GM23338 (cell line): ENCODE measurements around the gene OR4F15. TPM values are rescaled to one million over a fixed set of nuclear protein-coding genes. Genes with fewer than 3 reads are reported as not detected.

ENCODE experiments used
- ATAC-seq: fragments of 200-7000 bp; cut with Tn5 transposase; 3 replicates; pipeline ENCODE4 v1.9.1; 2020
- DNase-seq: peaks from one replicate; pipeline ENCODE4 v3.0.0-alpha.2; 2015; ENCODE audit warnings: low spot score
- H2AFZ ChIP-seq: fragments of 200-600 bp; sonication (generic); 2 replicates; pipeline ENCODE4 v1.8.0; 2016; ENCODE audit warnings: antibody characterized with exemption, mild to moderate bottlenecking, moderate library complexity
- H3F3A ChIP-seq: fragments of 200-600 bp; sonication (generic); replicated peaks from 2 replicates; pipeline ENCODE4 v1.8.0; 2017; ENCODE audit warnings: antibody characterized with exemption, mixed run types, low read depth
- H3K27ac ChIP-seq: fragments of 200-600 bp; sonication (generic); 2 replicates; pipeline ENCODE4 v1.6.1; 2016; ENCODE audit warnings: low read depth
- H3K27me3 ChIP-seq: fragments of 200-600 bp; sonication (generic); 2 replicates; pipeline ENCODE4 v1.8.0; 2016; ENCODE audit warnings: mild to moderate bottlenecking, mixed run types, moderate library complexity; ENCODE audit not compliant: insufficient read depth
- H3K36me3 ChIP-seq: fragments of 200-600 bp; sonication (generic); 2 replicates; pipeline ENCODE4 v1.8.0; 2016; ENCODE audit warnings: mild to moderate bottlenecking; ENCODE audit not compliant: insufficient read depth
- H3K4me1 ChIP-seq: fragments of 200-600 bp; sonication (generic); 2 replicates; pipeline ENCODE4 v1.8.0; 2016; ENCODE audit warnings: mild to moderate bottlenecking, moderate library complexity; ENCODE audit not compliant: insufficient read depth
- H3K4me2 ChIP-seq: fragments of 200-600 bp; sonication (generic); 2 replicates; pipeline ENCODE4 v1.7.1; 2017; ENCODE audit warnings: mixed run types
- H3K4me3 ChIP-seq: fragments of 200-600 bp; sonication (generic); 2 replicates; pipeline ENCODE4 v1.6.1; 2016; ENCODE audit warnings: mixed run types
- H3K79me2 ChIP-seq: fragments of 200-600 bp; sonication (generic); replicated peaks from 2 replicates; pipeline ENCODE4 v1.8.0; 2017; ENCODE audit warnings: mild to moderate bottlenecking; ENCODE audit not compliant: insufficient read depth
- H3K9me2 ChIP-seq: fragments of 200-600 bp; sonication (generic); 2 replicates; pipeline ENCODE4 v1.8.0; 2017; ENCODE audit not compliant: insufficient read depth
- H4K20me1 ChIP-seq: fragments of 200-600 bp; sonication (generic); replicated peaks from 2 replicates; pipeline ENCODE4 v1.8.0; 2017; ENCODE audit warnings: mild to moderate bottlenecking; ENCODE audit not compliant: insufficient read depth
- H3K27ac Mint-ChIP-seq: 2 replicates; pipeline ENCODE4 v1.8.0; 2020; ENCODE audit warnings: inconsistent platforms, mild to moderate bottlenecking, moderate library complexity, mixed read lengths
- H3K27me3 Mint-ChIP-seq: 3 replicates; pipeline ENCODE4 v1.8.0; 2022; ENCODE audit warnings: low read depth, mild to moderate bottlenecking, moderate library complexity, mixed read lengths, inconsistent platforms; ENCODE audit not compliant: insufficient read depth, poor library complexity
- H3K36me3 Mint-ChIP-seq: 3 replicates; pipeline ENCODE4 v1.8.0; 2021; ENCODE audit warnings: low read depth, mild to moderate bottlenecking, inconsistent platforms, moderate library complexity, mixed read lengths
- H3K4me1 Mint-ChIP-seq: 3 replicates; pipeline ENCODE4 v1.8.0; 2020; ENCODE audit warnings: mild to moderate bottlenecking, inconsistent platforms, mixed read lengths
- H3K4me3 Mint-ChIP-seq: 3 replicates; pipeline ENCODE4 v1.8.0; 2021; ENCODE audit warnings: moderate library complexity, mild to moderate bottlenecking, inconsistent platforms, mixed read lengths
- H3K9me3 Mint-ChIP-seq: 3 replicates; pipeline ENCODE4 v1.8.0; 2020; ENCODE audit warnings: moderate library complexity, mild to moderate bottlenecking, inconsistent platforms, mixed read lengths
- CREB1 ChIP-seq: fragments of 250-450 bp; sonication (Bioruptor Pico); IDR thresholded peaks from 2 replicates; pipeline ENCODE4 v1.5.0; 2020; ENCODE audit warnings: low read depth, mild to moderate bottlenecking, moderate library complexity
- ETS1 ChIP-seq: IDR thresholded peaks from 2 replicates; pipeline ENCODE4 v1.6.1; 2016; ENCODE audit warnings: antibody characterized with exemption
- EZH2phosphoT487 ChIP-seq: fragments of 200-600 bp; sonication (generic); IDR thresholded peaks from one replicate; pipeline ENCODE4 v1.8.1; 2018; ENCODE audit warnings: antibody characterized with exemption; ENCODE audit not compliant: unreplicated experiment
- JUNB ChIP-seq: IDR thresholded peaks from one replicate; pipeline ENCODE4 v1.6.1; 2016; ENCODE audit warnings: antibody characterized with exemption; ENCODE audit not compliant: unreplicated experiment
- NANOG ChIP-seq: IDR thresholded peaks from 2 replicates; pipeline ENCODE4 v1.6.1; 2016; ENCODE audit warnings: antibody characterized with exemption, borderline replicate concordance
- POLR2AphosphoS5 ChIP-seq: IDR thresholded peaks from 2 replicates; pipeline ENCODE4 v1.6.1; 2016; ENCODE audit warnings: antibody characterized with exemption, low read depth
- STAT1 ChIP-seq: IDR thresholded peaks from one replicate; pipeline ENCODE4 v1.6.1; 2016; ENCODE audit warnings: antibody characterized with exemption; ENCODE audit not compliant: unreplicated experiment
- ZNF114 ChIP-seq: fragments of 250-450 bp; sonication (Bioruptor Pico); IDR thresholded peaks from 2 replicates; pipeline ENCODE4 v1.5.0; 2020; ENCODE audit warnings: mild to moderate bottlenecking, moderate library complexity
- ZNF331 ChIP-seq: fragments of 250-450 bp; sonication (Bioruptor Pico); IDR thresholded peaks from 2 replicates; pipeline ENCODE4 v1.5.0; 2020; ENCODE audit warnings: low read depth, mild to moderate bottlenecking, moderate library complexity
- polyA plus RNA-seq: library from polyadenylated mRNA; unstranded; fragments of >200 nt; fragmentation: Nextera tagmentation; extraction: Ambion mirVana; gene quantifications from 2 replicates; pipeline ENCODE4 v1.2.1, GENCODE V29; 2016
- total RNA-seq: library from RNA; depleted of rRNA; stranded (reverse); fragments of >200 nt; shearing (Covaris generic); gene quantifications from 2 replicates; pipeline ENCODE4 v1.2.3, GENCODE V29; 2014
- TF ChIP-seq, protein P1 (sequence below): fragments of 250-450 bp; sonication (Bioruptor Pico); IDR thresholded peaks from 2 replicates; pipeline ENCODE4 v1.5.0; 2020; ENCODE audit warnings: mild to moderate bottlenecking, moderate library complexity
- TF ChIP-seq, protein P2 (sequence below): IDR thresholded peaks from one replicate; pipeline ENCODE4 v1.6.1; 2018; ENCODE audit warnings: antibody characterized with exemption; ENCODE audit not compliant: unreplicated experiment

Gene OR4F15
- total and polyA plus RNA-seq, 2 experiments from 2014 or later = not detected

- Mint-ChIP-seq H3K4me1 (no peaks in the 10 kb centered on the region), H3K9me3 (no peaks in the 10 kb centered on the region), H3K27me3 (no peaks in the 10 kb centered on the region), H3K36me3 (no peaks in the 10 kb centered on the region), H3K4me3 (no peak overlapping the region), H3K27ac (no peak overlapping the region)
- Histone ChIP-seq H2AFZ (no peak overlapping the region), H3K4me3 (no peak overlapping the region), H3K9me2 (no peaks in the 10 kb centered on the region), H3K4me2 (no peak overlapping the region), H3K4me1 (no peaks in the 10 kb centered on the region), H3K79me2 (no peaks in the 10 kb centered on the region), H3K36me3 (no peaks in the 10 kb centered on the region), H4K20me1 (no peaks in the 10 kb centered on the region), H3K27ac (no peak overlapping the region), H3K27me3 (no peaks in the 10 kb centered on the region), H3F3A (no peaks in the 10 kb centered on the region)
- ATAC-seq (no peak), DNase-seq (no peak)
- no peak for TF ChIP-seq JUNB
- no peak for TF ChIP-seq STAT1
Measured at GRCh38 chr15:101795455-101795854, 16.5 kb upstream of the OR4F15 start.

- H3K27ac Mint-ChIP-seq = no peak overlapping the region
- H3K27me3 ChIP-seq = no peaks in the 10 kb centered on the region
- H3K4me3 ChIP-seq = no peak overlapping the region
- no peaks in the 10 kb centered on the region for H3K9me2 ChIP-seq
- H3F3A ChIP-seq = no peaks in the 10 kb centered on the region
- H3K4me2 ChIP-seq = no peak overlapping the region
- H3K79me2 ChIP-seq = no peaks in the 10 kb centered on the region
- no peaks in the 10 kb centered on the region for H4K20me1 ChIP-seq
- DNase-seq = no peak
- no peaks in the 10 kb centered on the region for H3K9me3 Mint-ChIP-seq
- H3K36me3 ChIP-seq = no peaks in the 10 kb centered on the region
- H3K4me1 ChIP-seq = no peaks in the 10 kb centered on the region
- H3K27ac ChIP-seq = no peak overlapping the region
- H3K36me3 Mint-ChIP-seq = no peaks in the 10 kb centered on the region
- no peaks in the 10 kb centered on the region for H3K4me1 Mint-ChIP-seq
- H3K4me3 Mint-ChIP-seq = no peak overlapping the region
- no peak overlapping the region for H2AFZ ChIP-seq
- H3K27me3 Mint-ChIP-seq = no peaks in the 10 kb centered on the region
- ATAC-seq = no peak
- TF ChIP-seq, protein P1, sequence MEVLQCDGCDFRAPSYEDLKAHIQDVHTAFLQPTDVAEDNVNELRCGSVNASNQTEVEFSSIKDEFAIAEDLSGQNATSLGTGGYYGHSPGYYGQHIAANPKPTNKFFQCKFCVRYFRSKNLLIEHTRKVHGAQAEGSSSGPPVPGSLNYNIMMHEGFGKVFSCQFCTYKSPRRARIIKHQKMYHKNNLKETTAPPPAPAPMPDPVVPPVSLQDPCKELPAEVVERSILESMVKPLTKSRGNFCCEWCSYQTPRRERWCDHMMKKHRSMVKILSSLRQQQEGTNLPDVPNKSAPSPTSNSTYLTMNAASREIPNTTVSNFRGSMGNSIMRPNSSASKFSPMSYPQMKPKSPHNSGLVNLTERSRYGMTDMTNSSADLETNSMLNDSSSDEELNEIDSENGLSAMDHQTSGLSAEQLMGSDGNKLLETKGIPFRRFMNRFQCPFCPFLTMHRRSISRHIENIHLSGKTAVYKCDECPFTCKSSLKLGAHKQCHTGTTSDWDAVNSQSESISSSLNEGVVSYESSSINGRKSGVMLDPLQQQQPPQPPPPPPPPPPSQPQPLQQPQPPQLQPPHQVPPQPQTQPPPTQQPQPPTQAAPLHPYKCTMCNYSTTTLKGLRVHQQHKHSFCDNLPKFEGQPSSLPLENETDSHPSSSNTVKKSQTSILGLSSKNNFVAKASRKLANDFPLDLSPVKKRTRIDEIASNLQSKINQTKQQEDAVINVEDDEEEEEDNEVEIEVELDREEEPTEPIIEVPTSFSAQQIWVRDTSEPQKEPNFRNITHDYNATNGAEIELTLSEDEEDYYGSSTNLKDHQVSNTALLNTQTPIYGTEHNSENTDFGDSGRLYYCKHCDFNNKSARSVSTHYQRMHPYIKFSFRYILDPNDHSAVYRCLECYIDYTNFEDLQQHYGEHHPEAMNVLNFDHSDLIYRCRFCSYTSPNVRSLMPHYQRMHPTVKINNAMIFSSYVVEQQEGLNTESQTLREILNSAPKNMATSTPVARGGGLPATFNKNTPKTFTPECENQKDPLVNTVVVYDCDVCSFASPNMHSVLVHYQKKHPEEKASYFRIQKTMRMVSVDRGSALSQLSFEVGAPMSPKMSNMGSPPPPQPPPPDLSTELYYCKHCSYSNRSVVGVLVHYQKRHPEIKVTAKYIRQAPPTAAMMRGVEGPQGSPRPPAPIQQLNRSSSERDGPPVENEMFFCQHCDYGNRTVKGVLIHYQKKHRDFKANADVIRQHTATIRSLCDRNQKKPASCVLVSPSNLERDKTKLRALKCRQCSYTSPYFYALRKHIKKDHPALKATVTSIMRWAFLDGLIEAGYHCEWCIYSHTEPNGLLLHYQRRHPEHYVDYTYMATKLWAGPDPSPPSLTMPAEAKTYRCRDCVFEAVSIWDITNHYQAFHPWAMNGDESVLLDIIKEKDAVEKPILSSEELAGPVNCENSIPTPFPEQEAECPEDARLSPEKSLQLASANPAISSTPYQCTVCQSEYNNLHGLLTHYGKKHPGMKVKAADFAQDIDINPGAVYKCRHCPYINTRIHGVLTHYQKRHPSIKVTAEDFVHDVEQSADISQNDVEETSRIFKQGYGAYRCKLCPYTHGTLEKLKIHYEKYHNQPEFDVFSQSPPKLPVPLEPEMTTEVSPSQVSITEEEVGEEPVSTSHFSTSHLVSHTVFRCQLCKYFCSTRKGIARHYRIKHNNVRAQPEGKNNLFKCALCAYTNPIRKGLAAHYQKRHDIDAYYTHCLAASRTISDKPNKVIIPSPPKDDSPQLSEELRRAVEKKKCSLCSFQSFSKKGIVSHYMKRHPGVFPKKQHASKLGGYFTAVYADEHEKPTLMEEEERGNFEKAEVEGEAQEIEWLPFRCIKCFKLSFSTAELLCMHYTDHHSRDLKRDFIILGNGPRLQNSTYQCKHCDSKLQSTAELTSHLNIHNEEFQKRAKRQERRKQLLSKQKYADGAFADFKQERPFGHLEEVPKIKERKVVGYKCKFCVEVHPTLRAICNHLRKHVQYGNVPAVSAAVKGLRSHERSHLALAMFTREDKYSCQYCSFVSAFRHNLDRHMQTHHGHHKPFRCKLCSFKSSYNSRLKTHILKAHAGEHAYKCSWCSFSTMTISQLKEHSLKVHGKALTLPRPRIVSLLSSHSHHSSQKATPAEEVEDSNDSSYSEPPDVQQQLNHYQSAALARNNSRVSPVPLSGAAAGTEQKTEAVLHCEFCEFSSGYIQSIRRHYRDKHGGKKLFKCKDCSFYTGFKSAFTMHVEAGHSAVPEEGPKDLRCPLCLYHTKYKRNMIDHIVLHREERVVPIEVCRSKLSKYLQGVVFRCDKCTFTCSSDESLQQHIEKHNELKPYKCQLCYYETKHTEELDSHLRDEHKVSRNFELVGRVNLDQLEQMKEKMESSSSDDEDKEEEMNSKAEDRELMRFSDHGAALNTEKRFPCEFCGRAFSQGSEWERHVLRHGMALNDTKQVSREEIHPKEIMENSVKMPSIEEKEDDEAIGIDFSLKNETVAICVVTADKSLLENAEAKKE = no peak
- TF ChIP-seq ZNF331 (CRISPR knock-in tag) (no peak), POLR2AphosphoS5 (no peak), CREB1 (CRISPR knock-in tag) (no peak), JUNB (no peak), STAT1 (no peak), NANOG (no peak), ETS1 (no peak), ZNF114 (CRISPR knock-in tag) (no peak), EZH2phosphoT487 (no peak)
- TF ChIP-seq, protein P2, sequence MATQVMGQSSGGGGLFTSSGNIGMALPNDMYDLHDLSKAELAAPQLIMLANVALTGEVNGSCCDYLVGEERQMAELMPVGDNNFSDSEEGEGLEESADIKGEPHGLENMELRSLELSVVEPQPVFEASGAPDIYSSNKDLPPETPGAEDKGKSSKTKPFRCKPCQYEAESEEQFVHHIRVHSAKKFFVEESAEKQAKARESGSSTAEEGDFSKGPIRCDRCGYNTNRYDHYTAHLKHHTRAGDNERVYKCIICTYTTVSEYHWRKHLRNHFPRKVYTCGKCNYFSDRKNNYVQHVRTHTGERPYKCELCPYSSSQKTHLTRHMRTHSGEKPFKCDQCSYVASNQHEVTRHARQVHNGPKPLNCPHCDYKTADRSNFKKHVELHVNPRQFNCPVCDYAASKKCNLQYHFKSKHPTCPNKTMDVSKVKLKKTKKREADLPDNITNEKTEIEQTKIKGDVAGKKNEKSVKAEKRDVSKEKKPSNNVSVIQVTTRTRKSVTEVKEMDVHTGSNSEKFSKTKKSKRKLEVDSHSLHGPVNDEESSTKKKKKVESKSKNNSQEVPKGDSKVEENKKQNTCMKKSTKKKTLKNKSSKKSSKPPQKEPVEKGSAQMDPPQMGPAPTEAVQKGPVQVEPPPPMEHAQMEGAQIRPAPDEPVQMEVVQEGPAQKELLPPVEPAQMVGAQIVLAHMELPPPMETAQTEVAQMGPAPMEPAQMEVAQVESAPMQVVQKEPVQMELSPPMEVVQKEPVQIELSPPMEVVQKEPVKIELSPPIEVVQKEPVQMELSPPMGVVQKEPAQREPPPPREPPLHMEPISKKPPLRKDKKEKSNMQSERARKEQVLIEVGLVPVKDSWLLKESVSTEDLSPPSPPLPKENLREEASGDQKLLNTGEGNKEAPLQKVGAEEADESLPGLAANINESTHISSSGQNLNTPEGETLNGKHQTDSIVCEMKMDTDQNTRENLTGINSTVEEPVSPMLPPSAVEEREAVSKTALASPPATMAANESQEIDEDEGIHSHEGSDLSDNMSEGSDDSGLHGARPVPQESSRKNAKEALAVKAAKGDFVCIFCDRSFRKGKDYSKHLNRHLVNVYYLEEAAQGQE = no peak
Measured at GRCh38 chr15:101799665-101800064, 12.3 kb upstream of the OR4F15 start.
